ENCODE results near the gene TACC3.

Gene TACC3

DNA sequence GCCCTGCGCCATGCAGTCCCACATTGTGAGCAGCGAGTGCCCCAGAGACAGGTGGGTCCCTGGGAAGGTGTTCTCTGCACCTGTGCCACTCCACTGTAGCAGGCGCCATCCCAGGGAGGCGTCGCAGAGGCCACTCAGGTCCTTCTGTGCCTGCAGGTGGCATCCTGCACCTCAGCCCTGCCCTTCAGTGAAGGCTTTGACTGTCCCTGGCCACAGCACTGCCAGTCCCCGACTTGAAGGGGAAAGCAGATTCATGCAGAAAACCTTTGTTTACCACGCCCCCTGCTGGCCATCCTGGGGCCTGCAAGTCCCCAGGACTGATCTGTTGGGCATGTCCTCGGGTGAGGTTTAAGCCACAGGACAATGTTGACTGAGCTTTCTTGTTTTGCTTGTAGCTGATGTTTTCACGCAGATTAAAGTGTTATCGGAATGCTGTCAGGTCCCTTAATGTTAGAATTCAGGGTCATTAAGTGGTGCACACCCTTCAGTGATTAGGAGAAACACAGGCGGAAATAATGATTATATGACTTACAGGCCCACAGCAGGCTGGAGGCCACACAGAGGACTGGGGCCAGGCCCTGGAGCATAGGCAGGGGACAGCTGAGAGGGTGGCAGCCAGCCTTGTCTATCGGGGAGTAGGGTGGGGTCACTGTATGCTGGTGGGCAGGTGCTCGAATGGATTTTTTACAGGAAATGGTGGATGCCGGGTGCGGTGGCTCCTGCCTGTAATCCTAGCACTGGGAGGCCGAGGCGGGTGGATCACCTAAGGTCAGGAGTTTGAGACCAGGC, 5.0 kb downstream of the TACC3 start:
- POLR2A ChIA-PET, result no interaction called here

DNA sequence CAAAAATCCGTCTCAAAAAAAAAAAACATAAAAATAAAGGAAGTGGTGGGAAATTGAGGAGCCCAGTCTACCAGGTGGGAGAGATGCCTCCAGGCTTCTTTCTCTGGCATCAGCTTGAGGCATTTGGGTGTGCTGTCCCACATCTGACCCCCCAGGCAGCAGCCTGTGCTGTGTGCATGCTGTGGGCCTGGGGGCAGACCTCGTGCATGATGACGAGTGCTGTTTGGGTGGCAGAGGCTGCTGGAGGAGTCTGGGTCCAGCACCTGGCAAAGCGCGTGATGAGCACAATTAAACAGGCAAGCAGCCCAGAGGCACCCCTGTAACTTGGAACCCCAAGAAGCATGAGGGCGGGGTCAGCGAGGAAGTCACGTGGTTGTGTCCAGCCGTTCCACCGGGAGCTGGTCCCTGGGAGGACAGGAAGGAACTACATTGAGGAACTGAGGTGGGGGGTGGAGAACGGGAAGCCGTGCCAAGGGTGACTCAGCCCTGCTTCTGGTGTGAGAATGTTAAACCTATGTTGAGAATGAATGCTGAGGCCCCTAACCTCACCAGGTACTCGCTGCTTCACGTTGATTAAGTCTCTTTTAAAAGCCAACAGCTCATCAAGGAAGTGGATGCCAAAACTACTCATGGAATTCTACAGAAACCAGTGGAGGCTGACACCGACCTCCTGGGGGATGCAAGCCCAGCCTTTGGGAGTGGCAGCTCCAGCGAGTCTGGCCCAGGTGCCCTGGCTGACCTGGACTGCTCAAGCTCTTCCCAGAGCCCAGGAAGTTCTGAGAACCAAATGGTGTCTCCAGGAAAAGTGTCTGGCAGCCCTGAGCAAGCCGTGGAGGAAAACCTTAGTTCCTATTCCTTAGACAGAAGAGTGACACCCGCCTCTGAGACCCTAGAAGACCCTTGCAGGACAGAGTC, 6.1 kb downstream of the TACC3 start:
- POLR2A ChIA-PET, result no interaction called here
- no peak for TF ChIP-seq CTCF (IDR thresholded peaks at IDR 0.05; ENCODE audit: control extremely low read depth, extremely low read depth, low read depth, missing control alignments)
- CTCF ChIA-PET, result interaction anchor here (1.2 to 18.5 kb wide), 10 partner anchors 9 to 87 kb away, joined by 3 to 374 read pairs (median 8); partner anchors contain the start of gene SLBP
- DNase-seq (ENCODE audit: extremely low spot score), result no peak

More for the DNA sequence above, 5.0 kb downstream of the TACC3 start:
- peak; percentile 84 for DNase-seq (ENCODE audit: extremely low spot score)
- TF ChIP-seq CTCF (IDR thresholded peaks at IDR 0.05; ENCODE audit: control extremely low read depth, extremely low read depth, low read depth, missing control alignments), result peak; percentile 94
- CTCF ChIA-PET, result interaction anchor here (0.6 to 18.5 kb wide), 22 partner anchors 8 to 370 kb away, joined by 3 to 374 read pairs (median 4); partner anchors contain the start of gene SLBP

- POLR2A ChIA-PET, result no interaction called here
- no peak for TF ChIP-seq CTCF (IDR thresholded peaks at IDR 0.05; ENCODE audit: control extremely low read depth, extremely low read depth, low read depth, missing control alignments)
- CTCF ChIA-PET, result interaction anchor here (1.9 to 18.5 kb wide), 6 partner anchors 15 to 172 kb away, joined by 4 to 374 read pairs (median 14); partner anchors contain the start of gene SLBP
- no peak for DNase-seq (ENCODE audit: extremely low spot score)
Observed at GRCh38 chr4:1728061-1728980, 7.0 kb downstream of the TACC3 start.

DNA sequence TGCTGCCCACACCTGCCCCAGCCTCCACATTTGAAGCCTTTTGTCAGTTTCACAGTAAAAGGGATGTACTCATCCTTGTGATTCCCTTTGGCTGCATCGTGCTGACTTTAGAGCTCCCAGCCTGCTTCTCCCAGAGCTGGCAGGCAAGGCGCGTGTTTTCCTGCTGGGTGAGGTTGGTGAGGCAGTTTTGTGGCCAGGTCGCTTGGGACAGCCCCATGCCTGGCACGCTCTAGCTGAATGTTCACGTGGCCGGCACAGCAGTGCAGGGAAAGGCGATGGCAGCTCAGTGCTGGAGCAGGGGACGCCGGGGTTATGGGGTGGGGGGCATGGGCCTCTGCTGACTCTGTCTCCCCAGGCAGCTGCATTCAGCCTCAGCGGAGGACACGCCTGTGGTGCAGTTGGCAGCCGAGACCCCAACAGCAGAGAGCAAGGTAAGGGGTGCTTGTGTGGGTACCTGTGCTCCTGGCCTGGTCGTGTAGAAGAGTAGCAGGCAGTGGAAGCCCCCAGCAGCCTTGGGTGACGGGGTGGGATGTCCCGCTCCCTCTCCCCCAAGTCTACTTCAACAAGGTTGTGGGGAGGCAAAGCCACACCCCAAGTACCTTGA, 9.3 kb downstream of the TACC3 start:
- POLR2A ChIA-PET, result no interaction called here
- DNase-seq (ENCODE audit: extremely low spot score), result no peak
- CTCF ChIA-PET, result interaction anchor here (0.7 to 18.5 kb wide), 15 partner anchors 10 to 170 kb away, joined by 3 to 374 read pairs (median 5); partner anchors contain the start of gene TMEM129
- TF ChIP-seq CTCF (IDR thresholded peaks at IDR 0.05; ENCODE audit: control extremely low read depth, extremely low read depth, low read depth, missing control alignments), result no peak

- TF ChIP-seq CTCF (IDR thresholded peaks at IDR 0.05; ENCODE audit: control extremely low read depth, extremely low read depth, low read depth, missing control alignments), result no peak
- ChIA-PET POLR2A (no interaction called here), CTCF (interaction anchor here (0.8 to 18.5 kb wide), 6 partner anchors 9 to 78 kb away, joined by 3 to 374 read pairs (median 5); partner anchors contain the start of gene TMEM129)
- no peak for DNase-seq (ENCODE audit: extremely low spot score)
Observed at GRCh38 chr4:1731180-1731579, 9.9 kb downstream of the TACC3 start.

Data from GM10248 (cell line).